CD4-positive, alpha-beta T cell treated with Interleukin-4 for 4 hours (primary cell): ENCODE results near the gene APCDD1L.

Experiments
- DNase-seq: peaks from one replicate; pipeline ENCODE4 v3.0.0-alpha.2; 2020

Gene APCDD1L

GRCh38 chr20:58463256-58463655, 51.9 kb downstream of the APCDD1L start:
- no peak for DNase-seq

GRCh38 chr20:58461899-58462298, 53.3 kb downstream of the APCDD1L start:
- DNase-seq: no peak

- DNase-seq: no peak
Observed at GRCh38 chr20:58461104-58461503, 54.1 kb downstream of the APCDD1L start.

GRCh38 chr20:58459058-58459750, 56.0 kb downstream of the APCDD1L start:
- DNase-seq: no peak

GRCh38 chr20:58458342-58459057, 56.7 kb downstream of the APCDD1L start:
- no peak for DNase-seq

GRCh38 chr20:58457083-58457695, 58.0 kb downstream of the APCDD1L start:
- DNase-seq: no peak

GRCh38 chr20:58454460-58454859, 60.7 kb downstream of the APCDD1L start:
- DNase-seq: no peak

GRCh38 chr20:58453391-58453790, 61.8 kb downstream of the APCDD1L start:
- DNase-seq: no peak

GRCh38 chr20:58452667-58453255, 62.4 kb downstream of the APCDD1L start:
- DNase-seq: no peak

- DNase-seq: no peak
Observed at GRCh38 chr20:58450254-58450653, 64.9 kb downstream of the APCDD1L start.

GRCh38 chr20:58449681-58450221, 65.4 kb downstream of the APCDD1L start:
- no peak for DNase-seq

- DNase-seq: no peak
Observed at GRCh38 chr20:58448958-58449357, 66.2 kb downstream of the APCDD1L start.

- DNase-seq: peak; percentile 47
Observed at GRCh38 chr20:58447511-58448391, 67.4 kb downstream of the APCDD1L start.

- DNase-seq: no peak
Observed at GRCh38 chr20:58446960-58447265, 68.3 kb downstream of the APCDD1L start.

GRCh38 chr20:58446264-58446959, 68.8 kb downstream of the APCDD1L start:
- DNase-seq: no peak

GRCh38 chr20:58444746-58445255, 70.4 kb downstream of the APCDD1L start:
- no peak for DNase-seq

GRCh38 chr20:58441723-58442122, 73.5 kb downstream of the APCDD1L start:
- no peak for DNase-seq

GRCh38 chr20:58440021-58440767, 75.0 kb downstream of the APCDD1L start:
- DNase-seq: no peak

GRCh38 chr20:58438970-58439808, 76.0 kb downstream of the APCDD1L start:
- no peak for DNase-seq
